ENCODE results near the gene OR5K4. TPM values are rescaled to one million over a fixed set of nuclear protein-coding genes. Genes with fewer than 3 reads are reported as not detected.
A peak's percentile ranks its signal among the peaks of the same experiment; 100 is the strongest.

Gene OR5K4
- total RNA-seq, 1 experiment from 2014 or later: not detected

- CTCF ChIA-PET: no interaction called here
- no peak for TF ChIP-seq EZH2 (IDR thresholded peaks at IDR 0.05; ENCODE audit: low read depth)
- TF ChIP-seq, protein P1, sequence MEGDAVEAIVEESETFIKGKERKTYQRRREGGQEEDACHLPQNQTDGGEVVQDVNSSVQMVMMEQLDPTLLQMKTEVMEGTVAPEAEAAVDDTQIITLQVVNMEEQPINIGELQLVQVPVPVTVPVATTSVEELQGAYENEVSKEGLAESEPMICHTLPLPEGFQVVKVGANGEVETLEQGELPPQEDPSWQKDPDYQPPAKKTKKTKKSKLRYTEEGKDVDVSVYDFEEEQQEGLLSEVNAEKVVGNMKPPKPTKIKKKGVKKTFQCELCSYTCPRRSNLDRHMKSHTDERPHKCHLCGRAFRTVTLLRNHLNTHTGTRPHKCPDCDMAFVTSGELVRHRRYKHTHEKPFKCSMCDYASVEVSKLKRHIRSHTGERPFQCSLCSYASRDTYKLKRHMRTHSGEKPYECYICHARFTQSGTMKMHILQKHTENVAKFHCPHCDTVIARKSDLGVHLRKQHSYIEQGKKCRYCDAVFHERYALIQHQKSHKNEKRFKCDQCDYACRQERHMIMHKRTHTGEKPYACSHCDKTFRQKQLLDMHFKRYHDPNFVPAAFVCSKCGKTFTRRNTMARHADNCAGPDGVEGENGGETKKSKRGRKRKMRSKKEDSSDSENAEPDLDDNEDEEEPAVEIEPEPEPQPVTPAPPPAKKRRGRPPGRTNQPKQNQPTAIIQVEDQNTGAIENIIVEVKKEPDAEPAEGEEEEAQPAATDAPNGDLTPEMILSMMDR (conservative IDR thresholded peaks at IDR 0.05): no peak
These were observed 30.2 kb upstream of the OR5K4 start for GRCh38 chr3:98323425-98323824.

DNA sequence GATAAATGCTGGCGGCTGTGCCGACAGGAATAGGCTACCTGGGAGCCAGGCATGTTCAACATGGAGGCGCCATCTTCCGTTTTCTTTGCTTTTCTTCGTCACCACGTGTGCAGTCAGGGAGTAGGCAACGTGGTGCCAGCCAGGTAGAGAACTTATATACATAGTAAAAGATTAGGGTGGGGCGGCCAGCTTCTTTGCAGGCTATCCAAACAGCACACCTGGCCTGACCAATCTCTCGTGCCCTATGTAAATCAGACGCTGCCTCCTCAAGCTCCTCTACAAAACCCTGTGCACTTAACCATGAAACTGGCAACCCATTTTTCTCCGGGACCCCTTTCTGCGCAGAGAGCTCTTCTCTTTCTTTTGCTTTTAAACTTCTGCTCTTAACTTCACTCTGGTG, 28.6 kb upstream of the OR5K4 start:
- Histone ChIP-seq H3K4me1 (replicated peaks; ENCODE audit: insufficient read depth) (no peaks in the 10 kb centered on the region), H3K4me2 (no peak overlapping the region), H3F3A (ENCODE audit: insufficient read depth, low read depth) (no peaks in the 10 kb centered on the region), H3K9me2 (ENCODE audit: insufficient read depth) (no peaks in the 10 kb centered on the region), H3K27me3 (ENCODE audit: insufficient read depth, low read depth) (no peaks in the 10 kb centered on the region), H3K4me3 (no peak overlapping the region), H3K79me2 (ENCODE audit: low read depth) (no peaks in the 10 kb centered on the region), H3K36me3 (ENCODE audit: low read depth) (no peaks in the 10 kb centered on the region), H3K9me3 (ENCODE audit: insufficient read depth, low read depth) (no peaks in the 10 kb centered on the region), H3K27ac (no peak overlapping the region), H2AFZ (no peak overlapping the region), H4K20me1 (ENCODE audit: insufficient read depth) (no peaks in the 10 kb centered on the region)
- ChIA-PET CTCF (interaction anchor here (0.6 kb wide), 1 partner anchor 138 kb away, joined by 4 read pairs; no protein-coding TSS in a partner anchor), POLR2A (ENCODE audit: unreplicated experiment) (no interaction called here)
- TF ChIP-seq, protein P1 (conservative IDR thresholded peaks at IDR 0.05): no peak
- TF ChIP-seq EZH2 (IDR thresholded peaks at IDR 0.05; ENCODE audit: low read depth): no peak
- peak in 1 of 2 experiments; percentile 38 for DNase-seq
- intact Hi-C loops (cut with micrococcal nuclease; ENCODE audit: unreplicated experiment): loop anchor here (10.0 kb wide), 1 partner anchor 530 kb away; no protein-coding TSS in a partner anchor
- no TSS peak for BruUV-seq (replicated peaks)

More at GRCh38 chr3:98323425-98323824, 30.2 kb upstream of the OR5K4 start:
- H3K79me2 ChIP-seq (ENCODE audit: low read depth): no peaks in the 10 kb centered on the region
- no peaks in the 10 kb centered on the region for H3K27me3 ChIP-seq (ENCODE audit: insufficient read depth, low read depth)
- no peak overlapping the region for H3K4me2 ChIP-seq
- no peaks in the 10 kb centered on the region for H3K9me3 ChIP-seq (ENCODE audit: insufficient read depth, low read depth)
- no peaks in the 10 kb centered on the region for H3K4me1 ChIP-seq (replicated peaks; ENCODE audit: insufficient read depth)
- intact Hi-C loops (cut with micrococcal nuclease; ENCODE audit: unreplicated experiment): loop anchor here (10.0 kb wide), 1 partner anchor 529 kb away; no protein-coding TSS in a partner anchor
- H3K9me2 ChIP-seq (ENCODE audit: insufficient read depth): no peaks in the 10 kb centered on the region
- H4K20me1 ChIP-seq (ENCODE audit: insufficient read depth): no peaks in the 10 kb centered on the region
- POLR2A ChIA-PET (ENCODE audit: unreplicated experiment): no interaction called here
- no TSS peak for BruUV-seq (replicated peaks)
- H2AFZ ChIP-seq: 0 out of 2 replicates have a peak overlapping the region, but pooled peaks have one; percentile 0
- H3K36me3 ChIP-seq (ENCODE audit: low read depth): no peaks in the 10 kb centered on the region
- H3K27ac ChIP-seq: no peak overlapping the region
- no peak for DNase-seq
- H3K4me3 ChIP-seq: no peak overlapping the region
- H3F3A ChIP-seq (ENCODE audit: insufficient read depth, low read depth): no peaks in the 10 kb centered on the region

DNA sequence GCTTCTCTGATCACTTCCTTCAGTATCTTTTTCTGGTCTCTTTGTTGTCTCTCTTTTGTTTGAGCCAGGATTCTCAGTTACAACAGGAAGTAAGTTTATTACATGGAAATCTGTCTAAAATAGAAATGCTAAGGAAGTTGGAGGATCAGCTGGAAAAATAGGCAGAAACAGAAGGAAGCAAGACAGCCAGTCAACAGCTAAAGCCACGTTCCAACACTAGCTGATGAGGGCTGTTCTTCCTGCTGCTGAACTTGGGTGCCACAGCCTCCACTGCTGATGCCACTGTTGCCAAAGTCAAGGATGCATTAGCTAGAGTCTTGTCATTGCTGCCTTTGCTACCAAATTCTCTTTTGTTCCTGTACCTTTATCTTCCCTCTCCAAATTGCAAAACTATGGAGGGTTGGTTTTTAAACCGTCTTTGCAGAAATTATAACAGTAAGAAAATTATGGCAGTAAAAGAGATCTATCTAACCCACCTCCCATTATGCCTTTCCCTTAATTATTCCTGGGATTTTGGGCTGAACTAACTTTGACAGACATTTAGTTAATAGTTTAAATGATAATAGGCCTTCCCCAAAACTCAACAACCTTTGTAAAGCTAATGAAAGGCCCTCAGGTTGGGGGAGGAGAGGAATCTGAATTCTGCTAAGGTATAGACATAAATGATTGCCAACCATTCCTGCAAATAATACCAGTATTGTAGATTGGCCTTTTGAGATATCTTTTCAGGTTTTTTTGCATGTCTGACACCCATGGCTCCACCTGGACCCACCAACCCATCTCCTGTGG, 27.4 kb upstream of the OR5K4 start:
- H3K27ac ChIP-seq: no peak overlapping the region
- H4K20me1 ChIP-seq (ENCODE audit: insufficient read depth): no peaks in the 10 kb centered on the region
- no peak for TF ChIP-seq EZH2 (IDR thresholded peaks at IDR 0.05; ENCODE audit: low read depth)
- TF ChIP-seq, protein P1 (conservative IDR thresholded peaks at IDR 0.05): no peak
- no peaks in the 10 kb centered on the region for H3K4me1 ChIP-seq (replicated peaks; ENCODE audit: insufficient read depth)
- no peaks in the 10 kb centered on the region for H3F3A ChIP-seq (ENCODE audit: insufficient read depth, low read depth)
- H3K79me2 ChIP-seq (ENCODE audit: low read depth): no peaks in the 10 kb centered on the region
- POLR2A ChIA-PET (ENCODE audit: unreplicated experiment): no interaction called here
- no peak overlapping the region for H3K4me3 ChIP-seq
- DNase-seq: no peak
- no peaks in the 10 kb centered on the region for H3K36me3 ChIP-seq (ENCODE audit: low read depth)
- CTCF ChIA-PET: no interaction called here
- H3K9me3 ChIP-seq (ENCODE audit: insufficient read depth, low read depth): no peaks in the 10 kb centered on the region
- H3K27me3 ChIP-seq (ENCODE audit: insufficient read depth, low read depth): no peaks in the 10 kb centered on the region
- BruUV-seq (replicated peaks): no TSS peak
- no peak overlapping the region for H3K4me2 ChIP-seq
- no peak overlapping the region for H2AFZ ChIP-seq
- intact Hi-C loops (cut with micrococcal nuclease; ENCODE audit: unreplicated experiment): loop anchor here (10.0 kb wide), 1 partner anchor 531 kb away; no protein-coding TSS in a partner anchor
- no peaks in the 10 kb centered on the region for H3K9me2 ChIP-seq (ENCODE audit: insufficient read depth)
